H1 (cell line): Measurements from ENCODE around the gene ZNF592. TPM values are rescaled to one million over a fixed set of nuclear protein-coding genes. Genes with fewer than 3 reads are reported as not detected.

ENCODE experiments used
- CTCF ChIA-PET: fragments of 300-600 bp; sonication (Branson Sonifier 250); formaldehyde crosslinking; loops from one replicate; lab custom pipeline; 2021; ENCODE audit not compliant: partially characterized antibody; lab: Charles Lee
- POLR2A ChIA-PET: fragments of 300-600 bp; sonication (Branson Sonifier 250); formaldehyde crosslinking; loops from one replicate; lab custom pipeline; 2021; ENCODE audit warnings: inconsistent platforms; ENCODE audit not compliant: partially characterized antibody; lab: Charles Lee
- DNase-seq, 2 experiments: peaks; one replicate each; pipeline versions ENCODE4 v3.0.0 to v3.0.0-alpha.2; 2010 to 2022; ENCODE audit warnings: low spot score in 2 of 2, low read depth in 1 of 2, mixed read lengths in 1 of 2
- FAIRE-seq: peaks from 2 replicates; lab custom pipeline; 2011; peaks lifted over from hg19 to GRCh38; lab: Jason Lieb, UNC
- H2AFZ ChIP-seq: 2 replicates; pipeline ENCODE4 v1.8.1; 2012; ENCODE audit warnings: low read length, inconsistent platforms
- H2AK5ac ChIP-seq: 2 replicates; pipeline ENCODE4 v1.6.1; 2013; ENCODE audit warnings: low read depth, low read length
- H2BK120ac ChIP-seq: replicated peaks from 2 replicates; pipeline ENCODE3; 2013; ENCODE audit warnings: low read depth, low read length, inconsistent platforms
- H2BK12ac ChIP-seq: 2 replicates; pipeline ENCODE4 v1.6.1; 2013; ENCODE audit warnings: low read depth, low read length
- H2BK15ac ChIP-seq: 2 replicates; pipeline ENCODE4 v1.6.1; 2013; ENCODE audit warnings: low read length
- H2BK20ac ChIP-seq: 2 replicates; pipeline ENCODE4 v1.6.1; 2013; ENCODE audit warnings: low read length
- H2BK5ac ChIP-seq: 2 replicates; pipeline ENCODE4 v1.6.1; 2013; ENCODE audit warnings: low read depth, low read length
- H3K14ac ChIP-seq: 2 replicates; pipeline ENCODE4 v1.6.1; 2013; ENCODE audit warnings: inconsistent platforms; ENCODE audit not compliant: insufficient read length
- H3K18ac ChIP-seq: 2 replicates; pipeline ENCODE4 v1.6.1; 2013; ENCODE audit warnings: low read length; ENCODE audit errors: extremely low read depth
- H3K23ac ChIP-seq: 2 replicates; pipeline ENCODE4 v1.6.1; 2013; ENCODE audit warnings: inconsistent platforms; ENCODE audit not compliant: insufficient read length
- H3K23me2 ChIP-seq: 2 replicates; pipeline ENCODE4 v1.6.1; 2013; ENCODE audit warnings: low read depth, low read length
- H3K27ac ChIP-seq: 2 replicates; pipeline ENCODE4 v1.6.1; 2011; ENCODE audit warnings: low read depth, low read length, inconsistent platforms
- H3K27me3 ChIP-seq, 4 experiments: replicated peaks in 1 of 4; 1 replicate in 1 of 4; 2 replicates in 3 of 4; pipeline versions ENCODE4 v1.6.1 to v1.8.1; 2011 to 2013; ENCODE audit warnings: low read length in 3 of 4, mild to moderate bottlenecking in 3 of 4, inconsistent platforms in 2 of 4, mixed read lengths in 2 of 4, moderate library complexity in 1 of 4; ENCODE audit not compliant: control insufficient read depth in 3 of 4, insufficient read depth in 3 of 4; ENCODE audit errors: extremely low read depth in 1 of 4
- H3K36me3 ChIP-seq, 4 experiments: 2 replicates each; pipeline versions ENCODE4 v1.6.1 to v1.8.1; 2011 to 2013; ENCODE audit warnings: mild to moderate bottlenecking in 4 of 4, low read length in 3 of 4, moderate library complexity in 2 of 4, control low read depth in 1 of 4, inconsistent platforms in 1 of 4; ENCODE audit not compliant: insufficient read depth in 4 of 4, control insufficient read depth in 2 of 4
- H3K4ac ChIP-seq: replicated peaks from 2 replicates; pipeline ENCODE3; 2013; ENCODE audit warnings: low read length, low read depth, mixed read lengths, inconsistent platforms; ENCODE audit not compliant: insufficient read length
- H3K4me1 ChIP-seq, 4 experiments: replicated peaks in 1 of 4; 1 replicate in 1 of 4; 2 replicates in 3 of 4; pipeline versions ENCODE4 v1.6.1 to v1.8.1; 2011 to 2013; ENCODE audit warnings: low read length in 3 of 4, inconsistent platforms in 2 of 4, mixed read lengths in 1 of 4; ENCODE audit not compliant: insufficient read depth in 4 of 4, control insufficient read depth in 3 of 4
- H3K4me2 ChIP-seq, 2 experiments: 2 replicates each; pipeline versions ENCODE4 v1.6.1 to v1.8.1; 2011 to 2013; ENCODE audit warnings: low read depth in 2 of 2, low read length in 2 of 2, control low read depth in 1 of 2, inconsistent platforms in 1 of 2, mild to moderate bottlenecking in 1 of 2; ENCODE audit not compliant: insufficient read depth in 1 of 2
- H3K4me3 ChIP-seq, 4 experiments: fragments of 200-600, 300-600 bp in 1 of 4; sonication (generic), shearing (Covaris generic), sonication (Bioruptor Twin) in 1 of 4; 2 replicates each; pipeline versions ENCODE4 v1.5.1 to v1.8.1; 2011 to 2016; ENCODE audit warnings: low read length in 4 of 4, low read depth in 3 of 4, control low read depth in 2 of 4, inconsistent platforms in 2 of 4, mild to moderate bottlenecking in 2 of 4, mixed read lengths in 1 of 4, moderate library complexity in 1 of 4; ENCODE audit not compliant: insufficient read depth in 2 of 4; ENCODE audit errors: extremely low read depth in 1 of 4
- H3K56ac ChIP-seq: replicated peaks from 2 replicates; pipeline ENCODE3; 2013; ENCODE audit warnings: low read depth, mild to moderate bottlenecking, mixed read lengths, low read length, inconsistent platforms; ENCODE audit not compliant: insufficient read length
- H3K79me1 ChIP-seq: 2 replicates; pipeline ENCODE4 v1.6.1; 2013; ENCODE audit warnings: low read depth, low read length, control low read depth
- H3K79me2 ChIP-seq, 2 experiments: 2 replicates each; pipeline versions ENCODE4 v1.6.1 to v1.8.1; 2012 to 2013; ENCODE audit warnings: low read length in 2 of 2, mild to moderate bottlenecking in 2 of 2, inconsistent platforms in 1 of 2; ENCODE audit not compliant: insufficient read depth in 2 of 2, control insufficient read depth in 1 of 2
- H3K9ac ChIP-seq, 4 experiments: replicated peaks in 1 of 4; 1 replicate in 1 of 4; 2 replicates in 3 of 4; pipeline versions ENCODE4 v1.6.1 to v1.8.1; 2011 to 2013; ENCODE audit warnings: low read depth in 3 of 4, low read length in 3 of 4, control low read depth in 2 of 4, mild to moderate bottlenecking in 2 of 4, moderate library complexity in 2 of 4, inconsistent platforms in 1 of 4; ENCODE audit errors: extremely low read depth in 1 of 4
- H3K9me3 ChIP-seq, 2 experiments: 2 replicates each; pipeline versions ENCODE4 v1.6.1 to v1.8.1; 2012 to 2013; ENCODE audit warnings: mild to moderate bottlenecking in 2 of 2, moderate library complexity in 2 of 2, control low read depth in 1 of 2, inconsistent platforms in 1 of 2, low read depth in 1 of 2, low read length in 1 of 2, mixed read lengths in 1 of 2; ENCODE audit not compliant: insufficient read depth in 2 of 2
- H4K20me1 ChIP-seq, 2 experiments: replicated peaks in 1 of 2; 2 replicates each; pipeline versions ENCODE3 to v1.8.1; 2011 to 2013; ENCODE audit warnings: inconsistent platforms in 2 of 2, low read length in 2 of 2, mild to moderate bottlenecking in 1 of 2; ENCODE audit not compliant: insufficient read depth in 2 of 2, control insufficient read depth in 1 of 2
- H4K5ac ChIP-seq: 2 replicates; pipeline ENCODE4 v1.6.1; 2013; ENCODE audit warnings: low read length, low read depth, mixed read lengths, inconsistent platforms; ENCODE audit not compliant: insufficient read length
- H4K8ac ChIP-seq: 2 replicates; pipeline ENCODE4 v1.8.0; 2013; ENCODE audit warnings: mild to moderate bottlenecking, moderate library complexity, low read length, inconsistent platforms; ENCODE audit not compliant: insufficient read depth; ENCODE audit errors: extremely low read depth
- H4K91ac ChIP-seq: replicated peaks from 2 replicates; pipeline ENCODE3; 2013; ENCODE audit warnings: low read length, mixed read lengths, inconsistent platforms; ENCODE audit not compliant: insufficient read length
- WGBS, 2 experiments: shearing (Covaris generic) in 1 of 2; methylation state at CpG; one replicate each; pipeline versions ENCODE4 v1.1.6 to v1.1.7; 2013 to 2015; ENCODE audit warnings: low lambda C conversion rate in 2 of 2, mixed read lengths in 2 of 2, inconsistent platforms in 1 of 2, low coverage in 1 of 2, missing lambda C conversion rate in 1 of 2; ENCODE audit not compliant: insufficient replicate concordance in 2 of 2, insufficient coverage in 1 of 2, insufficient read length in 1 of 2; ENCODE audit errors: extremely low coverage in 1 of 2, missing lambda C conversion rate in 1 of 2; 5-methylcytosine and 5-hydroxymethylcytosine counted together
- polyA plus RNA-seq, 7 experiments: library from polyadenylated mRNA; depleted of rRNA in 3 of 7; stranded (reverse) in 5 of 7; unstranded in 2 of 7; fragments of >200 nt in 5 of 7; fragments of 200-250 nt in 2 of 7; gene quantifications; 1 replicate in 5 of 7; 2 replicates in 1 of 7; 4 replicates in 1 of 7; pipeline versions ENCODE4 v1.2.1 to v1.2.3, GENCODE V29; 2011 to 2013; ENCODE audit warnings: missing spikeins in 2 of 7, mixed read lengths in 2 of 7
- total RNA-seq: library from RNA; stranded (reverse); fragmentation: NEBNext Ultra II Directional; extraction: Animal tissue kit (Norgen Biotek cat#: 25700); gene quantifications from 2 replicates; pipeline ENCODE4 v1.2.1, GENCODE V29; 2021

The ZNF592 gene
- total and polyA plus RNA-seq, 2 of the 8 experiments (the other 6 are each of a cell fraction or from before 2014, with no cell fraction given) = 14.2 to 33.0 TPM

DNA sequence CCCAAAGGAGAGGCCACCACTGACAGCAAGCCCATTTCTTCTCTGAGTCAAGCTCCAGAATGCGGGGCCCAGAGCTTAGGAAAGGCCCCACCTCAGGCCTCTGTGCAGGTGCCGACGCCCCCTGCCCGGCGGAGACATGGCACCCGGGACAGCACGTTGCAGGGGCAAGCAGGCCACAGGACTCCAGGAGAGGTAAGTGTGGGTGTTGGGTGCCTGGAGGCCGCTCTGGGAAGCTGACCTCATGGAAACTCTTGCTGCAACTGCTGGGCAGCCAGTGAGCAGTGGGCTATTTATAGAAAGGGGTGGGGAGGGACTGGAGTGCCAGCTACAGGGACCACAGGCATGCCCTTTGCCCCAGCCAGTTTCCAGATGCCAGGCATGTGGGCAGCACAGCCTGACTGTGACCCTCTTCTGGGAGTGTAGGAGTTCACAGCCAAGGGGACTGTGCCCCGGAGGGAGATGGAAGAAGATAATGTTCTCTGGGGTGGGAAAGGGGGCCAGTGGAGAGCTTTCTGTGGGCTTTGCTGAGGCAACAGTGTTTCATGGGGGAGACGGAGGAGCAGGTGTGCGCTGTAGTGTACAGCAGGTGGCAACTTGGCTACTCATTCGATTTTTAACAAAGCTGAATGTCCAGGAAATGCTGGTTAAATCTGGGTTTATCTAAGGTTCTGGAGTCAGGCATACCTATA is 92.5 kb downstream of the ZNF592 start:
- ChIA-PET POLR2A (interaction anchor here (0.9 to 1.4 kb wide), 5 partner anchors 12 to 23 kb away, joined by 3 to 4 read pairs (median 4); no protein-coding TSS in a partner anchor), CTCF (interaction anchor here (0.7 to 6.7 kb wide), 11 partner anchors 10 to 270 kb away, joined by 3 to 89 read pairs (median 3); no protein-coding TSS in a partner anchor)
- Histone ChIP-seq H2AK5ac (no peak overlapping the region), H3K9me3 (no peaks in the 10 kb centered on the region), H3K56ac (no peak overlapping the region), H3K79me2 (no peaks in the 10 kb centered on the region), H2BK120ac (no peak overlapping the region), H3K4me3 (no peak overlapping the region), H2BK20ac (no peak overlapping the region), H3K18ac (no peak overlapping the region), H3K4me2 (no peak overlapping the region), H4K8ac (0 out of 2 replicates have a peak overlapping the region, but pooled peaks have one; percentile 9), H3K23ac (no peak overlapping the region), H3K4ac (no peak overlapping the region), H4K5ac (no peak overlapping the region), H3K36me3 (no peaks in the 10 kb centered on the region), H3K4me1 (no peaks in the 10 kb centered on the region), H2BK5ac (no peak overlapping the region), H3K79me1 (no peaks in the 10 kb centered on the region), H3K27me3 (no peaks in the 10 kb centered on the region), H2AFZ (no peak overlapping the region), H3K14ac (no peak overlapping the region), H3K9ac (peak overlapping the region in 1 of 4 experiments; percentile 21; a peak in 1 of 7 replicates), H4K20me1 (no peaks in the 10 kb centered on the region), H2BK12ac (no peak overlapping the region), H2BK15ac (no peak overlapping the region), H3K27ac (no peak overlapping the region), H4K91ac (no peak overlapping the region), H3K23me2 (no peaks in the 10 kb centered on the region)
- whole genome bisulfite sequencing, 2 experiments = 98% methylated on average over 12 of the region's 12 CpGs; no CpG with 5 or more reads in 1 of the 2 experiments
- no peak for DNase-seq
- FAIRE-seq = no peak
